ENCODE results near the gene POLA1. TPM values are rescaled to one million over a fixed set of nuclear protein-coding genes. Genes with fewer than 3 reads are reported as not detected.

Gene POLA1
- total and polyA plus RNA-seq, 2 donors (not counting 1 experiment from before 2014, with no cell fraction given), result 3.0 to 16.3 TPM

- intact Hi-C loops (cut with micrococcal nuclease), result no loop called here
- ATAC-seq (ENCODE audit: low read depth) (no peak), DNase-seq (no peak)
- Histone ChIP-seq H3K4me1 (ENCODE audit: control insufficient read depth in 2 of 2, insufficient read depth in 2 of 2, low read length in 2 of 2) (no peaks in the 10 kb centered on the region), H3K9ac (ENCODE audit: low read length) (no peak overlapping the region), H3K4me3 (ENCODE audit: control extremely low read depth in 1 of 5, extremely low read depth in 1 of 5, insufficient read depth in 1 of 5, low read depth in 2 of 5, low read length in 4 of 5) (no peak overlapping the region), H3K79me2 (ENCODE audit: control insufficient read depth, insufficient read depth, low read length) (no peaks in the 10 kb centered on the region), H3K27me3 (replicated peaks in 1 of 4; ENCODE audit: control extremely low read depth in 1 of 4, control insufficient read depth in 3 of 4, insufficient read depth in 4 of 4, low read length in 3 of 4) (peaks cover 0 to 14% (median 2%) of the 10 kb centered on the region in 4 experiments), H4K20me1 (ENCODE audit: control insufficient read depth, insufficient read depth, low read length, poor library complexity, severe bottlenecking) (no peaks in the 10 kb centered on the region), H3K9me3 (ENCODE audit: control extremely low read depth in 1 of 3, control insufficient read depth in 2 of 3, insufficient read depth in 1 of 3, low read length in 2 of 3) (peaks cover 0 to 3% (median 0%) of the 10 kb centered on the region in 3 donors), H3K4me2 (replicated peaks; ENCODE audit: low read depth, low read length, poor library complexity, severe bottlenecking) (no peak overlapping the region), H2AFZ (ENCODE audit: insufficient read depth, low read depth, low read length, poor library complexity, severe bottlenecking) (no peak overlapping the region), H3K36me3 (replicated peaks in 1 of 2; ENCODE audit: control extremely low read depth in 1 of 2, control insufficient read depth in 1 of 2, extremely low read depth in 1 of 2, insufficient read depth in 2 of 2, low read length in 1 of 2) (no peaks in the 10 kb centered on the region), H3K27ac (ENCODE audit: low read length in 2 of 2) (no peak overlapping the region)
- no peak for TF ChIP-seq EZH2 (IDR thresholded peaks at IDR 0.05; ENCODE audit: borderline replicate concordance, insufficient read depth, low read depth, low read length, poor library complexity, severe bottlenecking)
- no peak for TF ChIP-seq CTCF (IDR thresholded peaks at IDR 0.05)
- ChIA-PET POLR2A (no interaction called here), CTCF (no interaction called here)
- H3K4me1 Mint-ChIP-seq, result peaks cover 9% of the 10 kb centered on the region
- peaks cover 8% of the 10 kb centered on the region for H3K27me3 Mint-ChIP-seq
- H3K4me3 Mint-ChIP-seq, result no peak overlapping the region
- WGBS (ENCODE audit: insufficient coverage), result no CpG with 5 or more reads among the region's 8 CpGs
- H3K9me3 Mint-ChIP-seq (ENCODE audit: insufficient read depth), result no peaks in the 10 kb centered on the region
- H3K27ac Mint-ChIP-seq, result no peak overlapping the region
Observed at GRCh38 chrX:24999511-24999910, 305.8 kb downstream of the POLA1 start.

- ChIA-PET CTCF (no interaction called here), POLR2A (no interaction called here)
- no peak overlapping the region for H3K9ac ChIP-seq (ENCODE audit: low read length)
- Mint-ChIP-seq H3K27me3 (peaks cover 16% of the 10 kb centered on the region), H3K4me3 (peak overlapping the region; percentile 24), H3K4me1 (peaks cover 13% of the 10 kb centered on the region), H3K27ac (no peak overlapping the region), H3K9me3 (ENCODE audit: insufficient read depth) (no peaks in the 10 kb centered on the region)
- H3K4me1 ChIP-seq (ENCODE audit: control insufficient read depth in 2 of 2, insufficient read depth in 2 of 2, low read length in 2 of 2), result no peaks in the 10 kb centered on the region
- intact Hi-C loops (cut with micrococcal nuclease), result no loop called here
- peak overlapping the region; percentile 19 for H3K4me2 ChIP-seq (replicated peaks; ENCODE audit: low read depth, low read length, poor library complexity, severe bottlenecking)
- H3K4me3 ChIP-seq (ENCODE audit: control extremely low read depth in 1 of 5, extremely low read depth in 1 of 5, insufficient read depth in 1 of 5, low read depth in 2 of 5, low read length in 4 of 5), result no peak overlapping the region
- 12% methylated on average over 25 of the region's 65 CpGs for WGBS (ENCODE audit: insufficient coverage)
- no peaks in the 10 kb centered on the region for H3K79me2 ChIP-seq (ENCODE audit: control insufficient read depth, insufficient read depth, low read length)
- ATAC-seq (ENCODE audit: low read depth) (no peak), DNase-seq (no peak)
- no peaks in the 10 kb centered on the region for H3K36me3 ChIP-seq (replicated peaks in 1 of 2; ENCODE audit: control extremely low read depth in 1 of 2, control insufficient read depth in 1 of 2, extremely low read depth in 1 of 2, insufficient read depth in 2 of 2, low read length in 1 of 2)
- H2AFZ ChIP-seq (ENCODE audit: insufficient read depth, low read depth, low read length, poor library complexity, severe bottlenecking), result no peak overlapping the region
- H3K27me3 ChIP-seq (replicated peaks in 1 of 4; ENCODE audit: control extremely low read depth in 1 of 4, control insufficient read depth in 3 of 4, insufficient read depth in 4 of 4, low read length in 3 of 4), result peaks cover 0 to 29% (median 2%) of the 10 kb centered on the region in 4 experiments
- TF ChIP-seq CTCF (IDR thresholded peaks at IDR 0.05) (no peak), EZH2 (IDR thresholded peaks at IDR 0.05; ENCODE audit: borderline replicate concordance, insufficient read depth, low read depth, low read length, poor library complexity, severe bottlenecking) (no peak)
- H3K9me3 ChIP-seq (ENCODE audit: control extremely low read depth in 1 of 3, control insufficient read depth in 2 of 3, insufficient read depth in 1 of 3, low read length in 2 of 3), result peaks cover 0 to 3% (median 0%) of the 10 kb centered on the region in 3 donors
- no peak overlapping the region for H3K27ac ChIP-seq (ENCODE audit: low read length in 2 of 2)
- no peaks in the 10 kb centered on the region for H4K20me1 ChIP-seq (ENCODE audit: control insufficient read depth, insufficient read depth, low read length, poor library complexity, severe bottlenecking)
Observed at GRCh38 chrX:25001808-25002660, 308.3 kb downstream of the POLA1 start.

Measured in B cell (primary cell).